PC-9 (cell line): ENCODE data around the gene PRCD. TPM values are rescaled to one million over a fixed set of nuclear protein-coding genes. Genes with fewer than 3 reads are reported as not detected.
A peak's percentile ranks its signal among the peaks of the same experiment; 100 is the strongest.

Source experiments
- BruUV-seq: library from RNA; stranded (reverse); fragments of 400-500 nt; replicated peaks from 2 replicates; lab custom pipeline; 2021; lab: Mats Ljungman, UMichigan
- CTCF ChIA-PET: fragments of 300-600 bp; sonication (Branson Sonifier 250); formaldehyde crosslinking; loops from one replicate; lab custom pipeline; 2022; ENCODE audit warnings: antibody characterized with exemption; lab: Charles Lee
- POLR2A ChIA-PET: fragments of 300-600 bp; sonication (Branson Sonifier 250); formaldehyde crosslinking; loops from one replicate; lab custom pipeline; 2022; ENCODE audit warnings: antibody characterized with exemption; ENCODE audit not compliant: unreplicated experiment; lab: Charles Lee
- DNase-seq, 2 experiments: peaks; one replicate each; pipeline versions ENCODE4 v3.0.0 to v3.0.0-alpha.2; 2015 to 2022; ENCODE audit warnings: mixed read lengths in 1 of 2
- H2AFZ ChIP-seq: fragments of 200-600 bp; sonication (generic); 2 replicates; pipeline ENCODE4 v1.8.1; 2017; ENCODE audit warnings: antibody characterized with exemption
- H3F3A ChIP-seq: fragments of 200-600 bp; sonication (generic); 2 replicates; pipeline ENCODE4 v1.8.1; 2017; ENCODE audit warnings: antibody characterized with exemption, mild to moderate bottlenecking, low read depth; ENCODE audit not compliant: insufficient read depth
- H3K27ac ChIP-seq: fragments of 200-600 bp; sonication (generic); 2 replicates; pipeline ENCODE4 v1.6.1; 2016; ENCODE audit warnings: mixed run types
- H3K27me3 ChIP-seq: fragments of 200-600 bp; sonication (generic); 2 replicates; pipeline ENCODE4 v1.6.1; 2016; ENCODE audit warnings: low read depth, mixed run types; ENCODE audit not compliant: insufficient read depth
- H3K36me3 ChIP-seq: fragments of 200-600 bp; sonication (generic); 2 replicates; pipeline ENCODE4 v1.6.1; 2016; ENCODE audit warnings: low read depth, mixed run types
- H3K4me1 ChIP-seq: fragments of 200-600 bp; sonication (generic); replicated peaks from 2 replicates; pipeline ENCODE4 v1.6.1; 2016; ENCODE audit warnings: mixed run types; ENCODE audit not compliant: insufficient read depth
- H3K4me2 ChIP-seq: fragments of 200-600 bp; sonication (generic); 2 replicates; pipeline ENCODE4 v1.6.1; 2017; ENCODE audit warnings: mixed run types
- H3K4me3 ChIP-seq: fragments of 200-600 bp; sonication (generic); 2 replicates; pipeline ENCODE4 v1.6.1; 2016; ENCODE audit warnings: mixed run types
- H3K79me2 ChIP-seq: fragments of 200-600 bp; sonication (generic); 2 replicates; pipeline ENCODE4 v1.6.1; 2017; ENCODE audit warnings: low read depth, mixed run types
- H3K9me2 ChIP-seq: fragments of 200-600 bp; sonication (generic); 2 replicates; pipeline ENCODE4 v1.8.1; 2017; ENCODE audit warnings: mild to moderate bottlenecking; ENCODE audit not compliant: insufficient read depth
- H3K9me3 ChIP-seq: fragments of 200-600 bp; sonication (generic); 2 replicates; pipeline ENCODE4 v1.8.1; 2016; ENCODE audit warnings: low read depth; ENCODE audit not compliant: insufficient read depth
- H4K20me1 ChIP-seq: fragments of 200-600 bp; sonication (generic); 2 replicates; pipeline ENCODE4 v1.8.1; 2017; ENCODE audit not compliant: insufficient read depth
- CTCF ChIP-seq: fragments of 200-600 bp; sonication (generic); conservative IDR thresholded peaks from 2 replicates; pipeline ENCODE4 v1.6.1; 2017; ENCODE audit warnings: mixed run types, antibody characterized with exemption, mild to moderate bottlenecking, moderate library complexity
- EZH2 ChIP-seq: fragments of 200-600 bp; sonication (generic); IDR thresholded peaks from 2 replicates; pipeline ENCODE4 v1.8.0; 2017; ENCODE audit warnings: antibody characterized with exemption, low read depth
- intact Hi-C: fragments of 100-400 bp; cut with micrococcal nuclease; formaldehyde crosslinking; loops from one replicate; pipeline ENCODE4 v1.10.0; 2022; ENCODE audit not compliant: unreplicated experiment
- total RNA-seq: library from RNA; stranded (reverse); gene quantifications from 2 replicates; pipeline ENCODE4 v1.2.3, GENCODE V29; 2021

Gene PRCD
- total RNA-seq, 1 experiment from 2014 or later = 2.7 TPM

DNA sequence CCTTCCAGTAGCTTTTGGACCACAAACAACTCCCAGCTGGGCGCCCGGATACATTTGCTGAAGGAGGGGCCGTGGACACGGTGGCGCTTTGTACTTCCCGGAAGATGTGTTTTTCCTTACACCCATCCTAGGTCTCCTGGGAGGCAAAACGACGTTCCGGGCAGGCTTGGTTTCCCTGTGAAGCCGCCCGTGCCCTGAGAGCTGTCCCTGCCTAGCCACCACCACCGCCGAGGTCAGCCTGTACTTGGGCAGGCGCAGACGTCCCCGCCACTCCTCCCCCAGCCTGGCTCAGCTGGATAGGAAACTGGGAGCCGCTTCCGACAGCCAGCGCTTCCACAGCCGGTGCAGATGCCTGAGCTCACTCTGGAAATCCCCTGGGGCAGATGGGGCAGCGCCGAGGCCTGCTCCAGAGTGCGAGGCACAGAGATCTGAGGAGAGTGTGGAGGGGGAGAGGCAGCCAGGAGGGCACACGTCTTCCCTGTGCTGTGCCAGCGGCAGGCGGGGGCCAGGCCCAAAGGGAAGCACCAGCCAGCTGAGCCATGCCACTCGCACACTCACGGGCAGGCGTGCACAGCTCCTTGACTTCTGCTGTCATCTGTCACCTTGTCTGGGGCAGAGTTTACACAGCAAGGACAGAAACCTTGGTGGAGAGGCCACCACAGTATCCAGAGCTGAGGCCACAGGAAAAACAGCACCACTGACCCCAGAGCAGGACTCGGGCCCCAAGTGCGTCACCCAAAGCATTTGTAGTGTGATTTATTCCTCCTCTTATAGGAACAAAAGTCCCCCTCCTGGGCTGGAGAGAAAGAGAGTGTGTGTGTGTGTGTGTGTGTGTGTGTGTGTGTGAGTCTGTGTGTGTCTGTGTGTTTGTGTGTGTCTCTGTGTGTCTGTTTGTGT lies 41.6 kb upstream of the PRCD start:
- Histone ChIP-seq H3F3A (no peaks in the 10 kb centered on the region), H3K9me2 (no peaks in the 10 kb centered on the region), H3K4me3 (no peak overlapping the region), H3K79me2 (no peaks in the 10 kb centered on the region), H3K27me3 (no peaks in the 10 kb centered on the region), H3K36me3 (no peaks in the 10 kb centered on the region), H4K20me1 (no peaks in the 10 kb centered on the region), H3K4me2 (no peak overlapping the region), H2AFZ (no peak overlapping the region), H3K27ac (no peak overlapping the region), H3K4me1 (peaks cover 16% of the 10 kb centered on the region; the same call in 1 of the 2 replicates), H3K9me3 (no peaks in the 10 kb centered on the region)
- intact Hi-C loops = no loop called here
- no peak for TF ChIP-seq EZH2
- TF ChIP-seq CTCF = no peak
- POLR2A ChIA-PET = no interaction called here
- CTCF ChIA-PET = interaction anchor here (0.6 kb wide), 1 partner anchor 195 kb away, joined by 4 read pairs; no protein-coding TSS in a partner anchor
- DNase-seq = no peak
- no TSS peak for BruUV-seq

- Histone ChIP-seq H2AFZ (no peak overlapping the region), H3K27me3 (no peaks in the 10 kb centered on the region), H3F3A (no peaks in the 10 kb centered on the region), H3K4me1 (peaks cover 16% of the 10 kb centered on the region; the same call in 1 of the 2 replicates), H3K27ac (no peak overlapping the region), H3K79me2 (no peaks in the 10 kb centered on the region), H3K36me3 (no peaks in the 10 kb centered on the region), H3K4me3 (no peak overlapping the region), H3K4me2 (peak overlapping the region; percentile 93), H3K9me3 (no peaks in the 10 kb centered on the region), H3K9me2 (no peaks in the 10 kb centered on the region), H4K20me1 (no peaks in the 10 kb centered on the region)
- DNase-seq = no peak
- intact Hi-C loops = no loop called here
- CTCF ChIA-PET = interaction anchor here (0.6 kb wide), 1 partner anchor 196 kb away, joined by 4 read pairs; no protein-coding TSS in a partner anchor
- no TSS peak for BruUV-seq
- POLR2A ChIA-PET = no interaction called here
- no peak for TF ChIP-seq EZH2
- no peak for TF ChIP-seq CTCF
These were observed 41.0 kb upstream of the PRCD start for GRCh38 chr17:76498876-76499251.

DNA sequence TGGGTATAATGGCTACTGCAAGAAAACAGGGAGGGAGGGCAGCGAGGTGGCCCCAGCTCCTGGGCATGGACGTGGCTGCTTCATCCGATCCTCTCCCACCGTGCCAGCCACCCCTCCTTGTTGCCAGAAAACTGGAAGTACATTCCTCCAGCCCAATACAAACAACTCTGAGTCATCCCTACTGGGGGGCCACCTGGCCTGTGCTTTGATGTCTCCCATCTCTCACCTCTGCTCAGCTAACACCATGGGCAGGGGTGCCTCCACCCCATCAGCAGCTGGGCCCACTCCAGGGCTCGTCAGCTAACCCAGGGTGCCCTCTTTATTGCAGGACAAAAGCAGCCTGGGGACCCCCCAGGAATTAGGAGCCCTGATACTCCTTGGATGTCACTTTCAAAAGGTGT lies 40.6 kb upstream of the PRCD start:
- Histone ChIP-seq H4K20me1 (no peaks in the 10 kb centered on the region), H3K27ac (no peak overlapping the region), H3K4me2 (peak overlapping the region; percentile 93), H3K4me1 (peaks cover 16% of the 10 kb centered on the region; the same call in 1 of the 2 replicates), H3K79me2 (no peaks in the 10 kb centered on the region), H3K27me3 (no peaks in the 10 kb centered on the region), H3K4me3 (no peak overlapping the region), H3K36me3 (no peaks in the 10 kb centered on the region), H3K9me3 (no peaks in the 10 kb centered on the region), H3F3A (no peaks in the 10 kb centered on the region), H2AFZ (no peak overlapping the region), H3K9me2 (no peaks in the 10 kb centered on the region)
- DNase-seq = peak in 1 of 2 experiments; percentile 26
- TF ChIP-seq EZH2 (no peak), CTCF (no peak)
- POLR2A ChIA-PET = no interaction called here
- CTCF ChIA-PET = interaction anchor here (0.6 kb wide), 1 partner anchor 196 kb away, joined by 4 read pairs; no protein-coding TSS in a partner anchor
- no TSS peak for BruUV-seq
- intact Hi-C loops = no loop called here
